ENCODE results near the gene KIAA1217.
A peak's percentile ranks its signal among the peaks of the same experiment; 100 is the strongest.
"Not testable (repeated sequence)": the region's sequence is repeated elsewhere in the genome, so short reads cannot be mapped to it uniquely, and the experiment has no call there.

Gene KIAA1217

GRCh38 chr10:24476913-24477701 lies 268.2 kb downstream of the KIAA1217 start:
- no peak for DNase-seq

- DNase-seq: no peak
These were observed 269.0 kb downstream of the KIAA1217 start for GRCh38 chr10:24477915-24478314.

- no peak for DNase-seq
These were observed 270.9 kb downstream of the KIAA1217 start for GRCh38 chr10:24479806-24480205.

- no peak for DNase-seq
These were observed 271.5 kb downstream of the KIAA1217 start for GRCh38 chr10:24480447-24480846.

GRCh38 chr10:24481241-24481640 lies 272.3 kb downstream of the KIAA1217 start:
- DNase-seq: no peak

GRCh38 chr10:24482713-24483112 lies 273.8 kb downstream of the KIAA1217 start:
- not testable (repeated sequence) for DNase-seq

- DNase-seq: peak; percentile 12
These were observed 274.8 kb downstream of the KIAA1217 start for GRCh38 chr10:24483701-24484100.

GRCh38 chr10:24484771-24485170 lies 275.8 kb downstream of the KIAA1217 start:
- no peak for DNase-seq

GRCh38 chr10:24485304-24485703 lies 276.4 kb downstream of the KIAA1217 start:
- DNase-seq: no peak

- no peak for DNase-seq
These were observed 279.7 kb downstream of the KIAA1217 start for GRCh38 chr10:24488631-24489030.

GRCh38 chr10:24493165-24493564 lies 284.2 kb downstream of the KIAA1217 start:
- no peak for DNase-seq

- no peak for DNase-seq
These were observed 285.3 kb downstream of the KIAA1217 start for GRCh38 chr10:24494236-24494635.

GRCh38 chr10:24494777-24495176 lies 285.8 kb downstream of the KIAA1217 start:
- DNase-seq: no peak

- DNase-seq: no peak
These were observed 286.9 kb downstream of the KIAA1217 start for GRCh38 chr10:24495666-24496460.

- no peak for DNase-seq
These were observed 288.0 kb downstream of the KIAA1217 start for GRCh38 chr10:24496906-24497305.

GRCh38 chr10:24501056-24501711 lies 292.2 kb downstream of the KIAA1217 start:
- DNase-seq: no peak

GRCh38 chr10:24502006-24502405 lies 293.1 kb downstream of the KIAA1217 start:
- DNase-seq: no peak

- no peak for DNase-seq
These were observed 294.0 kb downstream of the KIAA1217 start for GRCh38 chr10:24502801-24503460.

GRCh38 chr10:24503461-24504320 lies 294.8 kb downstream of the KIAA1217 start:
- peak; percentile 5 for DNase-seq

- DNase-seq: no peak
These were observed 296.8 kb downstream of the KIAA1217 start for GRCh38 chr10:24505759-24506158.

GRCh38 chr10:24513155-24513554 lies 304.2 kb downstream of the KIAA1217 start:
- no peak for DNase-seq

GRCh38 chr10:24515481-24515880 lies 306.5 kb downstream of the KIAA1217 start:
- no peak for DNase-seq
